AG09309 (cell line): ENCODE measurements around the gene DHRS11.

Source experiments
- DNase-seq: peaks from one replicate; pipeline ENCODE4 v3.0.0-alpha.2; 2010; ENCODE audit warnings: low read depth
- H3K4me3 ChIP-seq: 2 replicates; pipeline ENCODE4 v1.5.1; 2011; ENCODE audit warnings: mild to moderate bottlenecking, low read depth, low read length, moderate library complexity; ENCODE audit not compliant: control insufficient read depth
- TF ChIP-seq, protein P1 (sequence below): IDR thresholded peaks from 2 replicates; pipeline ENCODE4 v1.5.1; 2011; ENCODE audit warnings: mild to moderate bottlenecking, low read depth, low read length, inconsistent platforms; ENCODE audit not compliant: insufficient read depth, control insufficient read depth; ENCODE audit errors: missing control alignments

The DHRS11 gene, protein sequence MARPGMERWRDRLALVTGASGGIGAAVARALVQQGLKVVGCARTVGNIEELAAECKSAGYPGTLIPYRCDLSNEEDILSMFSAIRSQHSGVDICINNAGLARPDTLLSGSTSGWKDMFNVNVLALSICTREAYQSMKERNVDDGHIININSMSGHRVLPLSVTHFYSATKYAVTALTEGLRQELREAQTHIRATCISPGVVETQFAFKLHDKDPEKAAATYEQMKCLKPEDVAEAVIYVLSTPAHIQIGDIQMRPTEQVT

DNA sequence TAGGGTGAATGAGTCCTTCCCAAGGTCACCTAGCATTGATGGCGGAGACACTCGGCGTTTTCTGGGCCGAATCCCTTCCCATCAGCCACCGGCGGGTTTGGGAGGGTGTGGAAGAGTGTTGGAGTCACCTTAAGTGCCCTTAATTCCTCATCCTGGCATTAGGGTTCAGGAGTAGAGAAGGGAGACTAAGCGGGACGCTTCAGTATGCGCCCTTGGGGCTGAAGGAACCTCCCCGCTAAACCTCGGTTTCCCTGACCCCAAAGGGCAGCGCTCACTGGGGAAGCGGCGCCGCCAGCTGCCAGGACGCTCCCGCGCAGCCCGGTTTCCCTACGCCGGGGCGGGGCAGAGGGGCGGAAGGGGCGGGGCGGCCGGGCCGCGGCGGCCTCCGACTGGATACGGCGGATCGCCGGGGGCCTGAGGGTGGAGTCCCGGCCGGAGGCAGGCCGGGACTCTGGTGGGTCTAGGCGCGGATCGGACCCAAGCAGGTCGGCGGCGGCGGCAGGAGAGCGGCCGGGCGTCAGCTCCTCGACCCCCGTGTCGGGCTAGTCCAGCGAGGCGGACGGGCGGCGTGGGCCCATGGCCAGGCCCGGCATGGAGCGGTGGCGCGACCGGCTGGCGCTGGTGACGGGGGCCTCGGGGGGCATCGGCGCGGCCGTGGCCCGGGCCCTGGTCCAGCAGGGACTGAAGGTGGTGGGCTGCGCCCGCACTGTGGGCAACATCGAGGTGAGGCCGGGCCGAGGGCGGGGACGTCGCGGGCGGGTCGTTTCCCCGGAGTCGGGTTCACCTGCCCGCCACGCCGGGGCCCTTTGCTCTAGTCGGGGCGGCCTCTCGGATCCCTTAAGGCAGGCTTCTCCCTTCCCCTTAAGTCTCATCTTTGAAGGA, at the start of gene DHRS11:
DHRS11 (plus strand) TSS at position 446 of the 882 bp plus-strand sequence; CDS start at position 577, 131 bp downstream.
- TF ChIP-seq, protein P1, sequence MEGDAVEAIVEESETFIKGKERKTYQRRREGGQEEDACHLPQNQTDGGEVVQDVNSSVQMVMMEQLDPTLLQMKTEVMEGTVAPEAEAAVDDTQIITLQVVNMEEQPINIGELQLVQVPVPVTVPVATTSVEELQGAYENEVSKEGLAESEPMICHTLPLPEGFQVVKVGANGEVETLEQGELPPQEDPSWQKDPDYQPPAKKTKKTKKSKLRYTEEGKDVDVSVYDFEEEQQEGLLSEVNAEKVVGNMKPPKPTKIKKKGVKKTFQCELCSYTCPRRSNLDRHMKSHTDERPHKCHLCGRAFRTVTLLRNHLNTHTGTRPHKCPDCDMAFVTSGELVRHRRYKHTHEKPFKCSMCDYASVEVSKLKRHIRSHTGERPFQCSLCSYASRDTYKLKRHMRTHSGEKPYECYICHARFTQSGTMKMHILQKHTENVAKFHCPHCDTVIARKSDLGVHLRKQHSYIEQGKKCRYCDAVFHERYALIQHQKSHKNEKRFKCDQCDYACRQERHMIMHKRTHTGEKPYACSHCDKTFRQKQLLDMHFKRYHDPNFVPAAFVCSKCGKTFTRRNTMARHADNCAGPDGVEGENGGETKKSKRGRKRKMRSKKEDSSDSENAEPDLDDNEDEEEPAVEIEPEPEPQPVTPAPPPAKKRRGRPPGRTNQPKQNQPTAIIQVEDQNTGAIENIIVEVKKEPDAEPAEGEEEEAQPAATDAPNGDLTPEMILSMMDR: no peak
- DNase-seq: no peak
- peak within 1 kb of the TSS; percentile 75 for H3K4me3 ChIP-seq

DNA sequence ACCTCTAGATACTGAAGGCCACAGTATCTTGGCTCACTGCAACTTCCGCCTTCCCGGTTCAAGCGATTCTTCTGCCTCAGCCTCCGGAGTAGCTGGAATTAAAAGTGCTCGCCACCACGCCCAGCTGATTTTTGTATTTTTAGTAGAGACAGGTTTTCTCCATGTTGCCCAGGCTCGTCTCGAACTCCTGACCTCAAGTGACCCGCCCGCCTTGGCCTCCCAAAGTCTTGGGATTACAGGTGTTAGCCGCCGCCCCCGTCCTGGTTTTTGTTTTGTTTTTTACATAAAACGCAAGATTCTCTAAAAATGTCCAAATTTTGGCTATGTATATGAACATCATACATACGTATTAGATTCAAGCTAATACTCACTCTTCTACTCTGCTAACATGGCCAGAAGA, 48.9 kb upstream of the DHRS11 start:
- DNase-seq: no peak
- TF ChIP-seq, protein P1: no peak
- no peak overlapping the region for H3K4me3 ChIP-seq

DNA sequence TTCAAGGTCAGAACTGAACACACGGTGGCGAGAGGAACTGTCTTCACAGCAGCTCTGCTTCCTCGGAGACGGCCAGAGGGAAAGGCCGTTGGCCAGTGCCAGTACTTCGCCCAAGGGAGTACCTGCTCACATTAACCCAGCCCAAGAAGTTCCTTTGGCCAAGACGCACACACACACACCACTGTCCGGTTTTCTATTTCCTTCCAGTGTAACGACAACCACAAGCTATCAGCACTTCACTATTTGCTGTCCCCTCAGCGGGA, 47.7 kb upstream of the DHRS11 start:
- TF ChIP-seq, protein P1: peak; percentile 21
- peak overlapping the region; percentile 90 for H3K4me3 ChIP-seq
- no peak for DNase-seq

DNA sequence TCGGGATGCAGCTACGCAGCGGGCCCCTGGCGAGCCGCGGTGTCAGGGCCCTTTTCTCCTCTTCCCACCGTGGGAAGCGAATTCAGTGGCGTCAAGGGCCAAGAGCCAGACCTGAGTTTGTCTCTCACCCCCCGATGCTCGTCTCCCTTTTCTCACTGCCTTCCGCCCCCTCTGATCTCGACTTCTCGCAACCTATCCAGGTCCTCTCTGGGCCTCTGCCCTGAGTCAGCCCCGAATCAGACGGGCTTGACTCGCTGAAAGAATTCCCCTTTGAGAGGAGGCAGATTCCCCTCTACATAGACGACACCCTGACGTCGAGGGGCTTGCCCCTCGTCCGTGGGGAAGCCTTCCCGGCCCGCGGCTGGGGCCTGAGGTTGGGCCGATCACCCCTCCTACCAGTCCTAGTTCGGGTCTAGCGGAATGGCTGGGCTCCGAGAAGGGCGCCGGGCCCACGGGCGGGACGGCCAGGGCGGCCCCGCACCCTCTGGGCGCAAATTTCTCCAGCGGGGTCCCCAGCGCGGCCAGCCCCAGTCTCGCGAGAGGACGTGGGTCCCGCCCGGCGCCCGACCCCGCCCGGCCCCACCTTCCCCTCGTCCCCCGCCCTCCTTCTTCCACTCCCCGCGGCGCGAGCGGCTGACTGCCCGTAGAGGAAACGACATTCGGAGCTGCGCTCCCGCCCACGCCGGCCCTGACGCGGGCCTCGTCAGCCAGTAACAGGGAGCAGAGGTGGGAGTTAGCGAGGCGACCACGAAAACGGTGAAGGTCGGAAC, 47.2 kb upstream of the DHRS11 start, which contains the start of gene GGNBP2:
GGNBP2 (plus strand) TSS at position 613 of the 770 bp plus-strand sequence. CDS start 806 bp downstream, outside the sequence.
- TF ChIP-seq, protein P1: no peak
- DNase-seq: peak; percentile 60
- peak within 1 kb of the TSS; percentile 90 for H3K4me3 ChIP-seq

DNA sequence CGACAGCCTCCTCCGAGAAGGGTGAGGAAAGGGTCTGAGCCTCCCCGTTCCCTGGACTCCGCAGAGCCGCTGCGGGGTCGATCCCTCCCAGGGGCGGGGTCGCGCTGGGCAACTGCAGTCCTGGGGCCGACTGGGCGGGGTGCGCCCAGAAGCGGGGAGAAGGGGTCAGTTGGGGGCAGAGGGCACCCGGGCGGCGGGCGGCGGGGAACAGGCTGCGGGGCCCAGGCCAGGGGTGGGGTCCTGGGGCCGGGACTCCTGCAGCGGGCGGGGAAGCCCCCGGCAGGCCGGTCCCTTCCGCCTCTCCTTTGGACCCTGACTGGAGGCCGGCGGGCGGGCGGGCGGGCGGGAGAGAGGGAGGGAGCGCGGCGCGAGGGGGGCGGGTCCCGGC, 46.6 kb upstream of the DHRS11 start:
- no peak for DNase-seq
- TF ChIP-seq, protein P1: no peak
- H3K4me3 ChIP-seq: peak overlapping the region; percentile 90
